HT1080 (cell line): ENCODE measurements around the gene SH3RF3. TPM values are rescaled to one million over a fixed set of nuclear protein-coding genes. Genes with fewer than 3 reads are reported as not detected.

Experiments
- DNase-seq: peaks from one replicate; pipeline ENCODE4 v3.0.0-alpha.2; 2015; ENCODE audit warnings: low read depth
- total RNA-seq: library from RNA; depleted of rRNA; stranded (reverse); fragments of >200 nt; shearing (Covaris generic); gene quantifications from 2 replicates; pipeline ENCODE4 v1.2.3, GENCODE V29; 2014

SH3RF3 gene
- total RNA-seq, 1 experiment from 2014 or later, result 5.0 TPM

GRCh38 chr2:109428841-109429566 is 300.0 kb downstream of the SH3RF3 start:
- DNase-seq, result no peak

- DNase-seq, result no peak
Observed at GRCh38 chr2:109429567-109430328, 300.7 kb downstream of the SH3RF3 start.

GRCh38 chr2:109430329-109430636 is 301.3 kb downstream of the SH3RF3 start:
- DNase-seq, result no peak

GRCh38 chr2:109432421-109432820 is 303.4 kb downstream of the SH3RF3 start:
- DNase-seq, result no peak

- no peak for DNase-seq
Observed at GRCh38 chr2:109433486-109433885, 304.5 kb downstream of the SH3RF3 start.

- no peak for DNase-seq
Observed at GRCh38 chr2:109433926-109434325, 304.9 kb downstream of the SH3RF3 start.

- DNase-seq, result no peak
Observed at GRCh38 chr2:109434351-109434750, 305.3 kb downstream of the SH3RF3 start.

GRCh38 chr2:109435066-109435690 is 306.2 kb downstream of the SH3RF3 start:
- DNase-seq, result no peak

GRCh38 chr2:109435901-109436598 is 307.0 kb downstream of the SH3RF3 start:
- DNase-seq, result no peak

GRCh38 chr2:109436610-109437225 is 307.7 kb downstream of the SH3RF3 start:
- DNase-seq, result no peak

- DNase-seq, result no peak
Observed at GRCh38 chr2:109437325-109438090, 308.5 kb downstream of the SH3RF3 start.

- no peak for DNase-seq
Observed at GRCh38 chr2:109438146-109438545, 309.1 kb downstream of the SH3RF3 start.

GRCh38 chr2:109438773-109439389 is 309.9 kb downstream of the SH3RF3 start:
- peak; percentile 47 for DNase-seq

- no peak for DNase-seq
Observed at GRCh38 chr2:109439390-109439786, 310.4 kb downstream of the SH3RF3 start.

- DNase-seq, result no peak
Observed at GRCh38 chr2:109439986-109440385, 311.0 kb downstream of the SH3RF3 start.

GRCh38 chr2:109440499-109441156 is 311.6 kb downstream of the SH3RF3 start:
- DNase-seq, result no peak

GRCh38 chr2:109442715-109443319 is 313.8 kb downstream of the SH3RF3 start:
- no peak for DNase-seq

GRCh38 chr2:109444916-109445315 is 315.9 kb downstream of the SH3RF3 start:
- no peak for DNase-seq
